ENCODE measurements around the gene SLC35G2.
"Not testable (repeated sequence)": the region's sequence is repeated elsewhere in the genome, so short reads cannot be mapped to it uniquely, and the experiment has no call there.

SLC35G2 gene

DNA sequence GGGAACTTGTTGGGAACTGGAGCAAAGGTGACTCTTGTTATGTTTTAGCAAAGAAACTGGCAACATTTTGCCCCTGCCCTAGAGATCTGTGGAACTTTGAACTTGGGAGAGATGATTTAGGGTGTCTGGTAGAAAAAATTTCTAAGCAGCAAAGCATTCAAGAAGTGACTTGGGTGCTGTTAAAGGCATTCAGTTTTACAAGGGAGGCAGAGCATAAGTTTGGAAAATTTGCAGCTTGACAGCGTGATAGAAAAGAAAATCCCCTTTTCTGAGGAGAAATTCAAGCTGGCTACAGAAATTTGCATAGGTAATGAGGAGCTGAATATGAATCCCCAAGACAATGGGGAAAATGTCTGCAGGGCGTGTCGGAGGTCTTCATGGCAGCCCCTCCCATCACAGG, 53.3 kb downstream of the SLC35G2 start:
- not testable (repeated sequence) for H3K23ac ChIP-seq (ENCODE audit: low read length); H3K18ac ChIP-seq (ENCODE audit: low read length); H4K91ac ChIP-seq (ENCODE audit: low read depth, low read length); H2AFZ ChIP-seq (ENCODE audit: insufficient read depth, low read length, poor library complexity); H2BK12ac ChIP-seq (ENCODE audit: low read length); H3K36me3 ChIP-seq (ENCODE audit: control insufficient read depth in 1 of 2, insufficient read depth in 2 of 2, low read length in 2 of 2); H3K4me2 ChIP-seq (ENCODE audit: low read length); H3K27ac ChIP-seq (ENCODE audit: low read depth, low read length); H3K79me1 ChIP-seq (ENCODE audit: low read length); H2BK120ac ChIP-seq (ENCODE audit: insufficient read depth, low read length, poor library complexity); H4K12ac ChIP-seq (ENCODE audit: low read depth, low read length); H4K8ac ChIP-seq (ENCODE audit: low read depth, low read length); DNase-seq; H3K4me1 ChIP-seq (ENCODE audit: control insufficient read depth in 1 of 2, insufficient read depth in 2 of 2, low read length in 2 of 2); H3K14ac ChIP-seq (ENCODE audit: low read length); H2BK5ac ChIP-seq (ENCODE audit: low read depth, low read length, poor library complexity); H3K79me2 ChIP-seq (ENCODE audit: control insufficient read depth, insufficient read depth, low read length, poor library complexity); H3K4me3 ChIP-seq (ENCODE audit: low read depth, low read length); H3K9ac ChIP-seq (ENCODE audit: low read length); H3K27me3 ChIP-seq (ENCODE audit: insufficient read depth, low read length); H3K9me3 ChIP-seq (ENCODE audit: insufficient read depth, low read depth, low read length); H2AK5ac ChIP-seq (ENCODE audit: low read length); H3K4ac ChIP-seq (ENCODE audit: low read depth, low read length)
- no CpG with 5 or more reads among the region's 3 CpGs for WGBS (ENCODE audit: extremely low coverage, insufficient coverage, insufficient read length)

DNA sequence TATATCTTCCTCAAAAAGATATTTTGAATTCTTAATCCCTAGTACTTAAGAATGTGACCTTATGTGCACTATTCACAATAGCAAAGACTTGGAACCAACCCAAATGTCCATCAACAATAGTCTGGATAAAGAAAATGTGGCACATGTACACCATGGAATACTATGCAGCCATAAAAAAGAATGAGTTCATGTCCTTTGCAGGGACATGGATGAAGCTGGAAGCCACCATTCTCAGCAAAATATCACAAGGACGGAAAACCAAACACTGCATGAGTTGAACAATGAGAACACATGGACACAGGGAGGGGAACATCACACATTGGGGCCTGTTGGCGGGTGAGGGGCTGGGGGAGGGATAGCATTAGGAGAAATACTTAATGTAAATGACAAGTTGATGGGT, 60.6 kb downstream of the SLC35G2 start:
- H3K14ac ChIP-seq (ENCODE audit: low read length); H3K79me2 ChIP-seq (ENCODE audit: control insufficient read depth, insufficient read depth, low read length, poor library complexity); H2AK5ac ChIP-seq (ENCODE audit: low read length); H3K23ac ChIP-seq (ENCODE audit: low read length); H3K9ac ChIP-seq (ENCODE audit: low read length); H4K91ac ChIP-seq (ENCODE audit: low read depth, low read length); H3K9me3 ChIP-seq (ENCODE audit: insufficient read depth, low read depth, low read length); H3K4me1 ChIP-seq (ENCODE audit: control insufficient read depth in 1 of 2, insufficient read depth in 2 of 2, low read length in 2 of 2); H3K27ac ChIP-seq (ENCODE audit: low read depth, low read length); H3K4ac ChIP-seq (ENCODE audit: low read depth, low read length); H3K36me3 ChIP-seq (ENCODE audit: control insufficient read depth in 1 of 2, insufficient read depth in 2 of 2, low read length in 2 of 2); H2BK5ac ChIP-seq (ENCODE audit: low read depth, low read length, poor library complexity); H3K18ac ChIP-seq (ENCODE audit: low read length); DNase-seq; H3K4me2 ChIP-seq (ENCODE audit: low read length); H2BK120ac ChIP-seq (ENCODE audit: insufficient read depth, low read length, poor library complexity); H4K8ac ChIP-seq (ENCODE audit: low read depth, low read length); H3K27me3 ChIP-seq (ENCODE audit: insufficient read depth, low read length); H2AFZ ChIP-seq (ENCODE audit: insufficient read depth, low read length, poor library complexity); H3K79me1 ChIP-seq (ENCODE audit: low read length); H3K4me3 ChIP-seq (ENCODE audit: low read depth, low read length); H2BK12ac ChIP-seq (ENCODE audit: low read length); H4K12ac ChIP-seq (ENCODE audit: low read depth, low read length): not testable (repeated sequence)
- no CpG with 5 or more reads among the region's 2 CpGs for WGBS (ENCODE audit: extremely low coverage, insufficient coverage, insufficient read length)

GRCh38 chr3:136882571-136882970, 63.6 kb downstream of the SLC35G2 start:
- no peak overlapping the region for H4K91ac ChIP-seq (ENCODE audit: low read depth, low read length)
- H3K27me3 ChIP-seq (ENCODE audit: insufficient read depth, low read length): no peaks in the 10 kb centered on the region
- no peaks in the 10 kb centered on the region for H3K79me2 ChIP-seq (ENCODE audit: control insufficient read depth, insufficient read depth, low read length, poor library complexity)
- no peak overlapping the region for H3K9ac ChIP-seq (ENCODE audit: low read length)
- no peak overlapping the region for H3K14ac ChIP-seq (ENCODE audit: low read length)
- H3K4ac ChIP-seq (ENCODE audit: low read depth, low read length): peak overlapping the region; percentile 55
- H3K79me1 ChIP-seq (ENCODE audit: low read length): no peaks in the 10 kb centered on the region
- H2AK5ac ChIP-seq (ENCODE audit: low read length): no peak overlapping the region
- H2BK120ac ChIP-seq (ENCODE audit: insufficient read depth, low read length, poor library complexity): no peak overlapping the region
- no CpG with 5 or more reads among the region's 1 CpG for WGBS (ENCODE audit: extremely low coverage, insufficient coverage, insufficient read length)
- no peaks in the 10 kb centered on the region for H3K4me1 ChIP-seq (ENCODE audit: control insufficient read depth in 1 of 2, insufficient read depth in 2 of 2, low read length in 2 of 2)
- H3K18ac ChIP-seq (ENCODE audit: low read length): peak overlapping the region; percentile 93
- H3K27ac ChIP-seq (ENCODE audit: low read depth, low read length): no peak overlapping the region
- H3K36me3 ChIP-seq (ENCODE audit: control insufficient read depth in 1 of 2, insufficient read depth in 2 of 2, low read length in 2 of 2): peaks cover 0 to 4% of the 10 kb centered on the region in 2 experiments
- no peak overlapping the region for H3K4me3 ChIP-seq (ENCODE audit: low read depth, low read length)
- DNase-seq: no peak
- no peak overlapping the region for H3K23ac ChIP-seq (ENCODE audit: low read length)
- no peaks in the 10 kb centered on the region for H3K9me3 ChIP-seq (ENCODE audit: insufficient read depth, low read depth, low read length)
- no peak overlapping the region for H4K12ac ChIP-seq (ENCODE audit: low read depth, low read length)
- H2AFZ ChIP-seq (ENCODE audit: insufficient read depth, low read length, poor library complexity): no peak overlapping the region
- no peak overlapping the region for H2BK12ac ChIP-seq (ENCODE audit: low read length)
- H4K8ac ChIP-seq (ENCODE audit: low read depth, low read length): no peak overlapping the region
- no peak overlapping the region for H3K4me2 ChIP-seq (ENCODE audit: low read length)
- no peak overlapping the region for H2BK5ac ChIP-seq (ENCODE audit: low read depth, low read length, poor library complexity)

- no peaks in the 10 kb centered on the region for H3K9me3 ChIP-seq (ENCODE audit: insufficient read depth, low read depth, low read length)
- no peak overlapping the region for H3K18ac ChIP-seq (ENCODE audit: low read length)
- H4K8ac ChIP-seq (ENCODE audit: low read depth, low read length): no peak overlapping the region
- H3K27ac ChIP-seq (ENCODE audit: low read depth, low read length): no peak overlapping the region
- H2AK5ac ChIP-seq (ENCODE audit: low read length): no peak overlapping the region
- no peaks in the 10 kb centered on the region for H3K4me1 ChIP-seq (ENCODE audit: control insufficient read depth in 1 of 2, insufficient read depth in 2 of 2, low read length in 2 of 2)
- H3K27me3 ChIP-seq (ENCODE audit: insufficient read depth, low read length): no peaks in the 10 kb centered on the region
- no peak overlapping the region for H2BK5ac ChIP-seq (ENCODE audit: low read depth, low read length, poor library complexity)
- no peak overlapping the region for H3K9ac ChIP-seq (ENCODE audit: low read length)
- H2AFZ ChIP-seq (ENCODE audit: insufficient read depth, low read length, poor library complexity): no peak overlapping the region
- H3K79me2 ChIP-seq (ENCODE audit: control insufficient read depth, insufficient read depth, low read length, poor library complexity): no peaks in the 10 kb centered on the region
- H4K12ac ChIP-seq (ENCODE audit: low read depth, low read length): no peak overlapping the region
- H3K4me3 ChIP-seq (ENCODE audit: low read depth, low read length): no peak overlapping the region
- H3K36me3 ChIP-seq (ENCODE audit: control insufficient read depth in 1 of 2, insufficient read depth in 2 of 2, low read length in 2 of 2): no peaks in the 10 kb centered on the region
- no peak overlapping the region for H2BK12ac ChIP-seq (ENCODE audit: low read length)
- no peak overlapping the region for H2BK120ac ChIP-seq (ENCODE audit: insufficient read depth, low read length, poor library complexity)
- no peak overlapping the region for H3K4ac ChIP-seq (ENCODE audit: low read depth, low read length)
- DNase-seq: no peak
- H3K23ac ChIP-seq (ENCODE audit: low read length): no peak overlapping the region
- H4K91ac ChIP-seq (ENCODE audit: low read depth, low read length): no peak overlapping the region
- no peak overlapping the region for H3K14ac ChIP-seq (ENCODE audit: low read length)
- H3K79me1 ChIP-seq (ENCODE audit: low read length): no peaks in the 10 kb centered on the region
- no peak overlapping the region for H3K4me2 ChIP-seq (ENCODE audit: low read length)
- WGBS (ENCODE audit: extremely low coverage, insufficient coverage, insufficient read length): no CpG with 5 or more reads among the region's 9 CpGs
Observed at GRCh38 chr3:136883967-136884720, 65.2 kb downstream of the SLC35G2 start.

Data from trophoblast cell (in vitro differentiated cells and primary cell).